GM12872 (cell line): Measurements from ENCODE around the gene ADSS1.

Experiments used
- TF ChIP-seq, protein P1 (sequence below): IDR thresholded peaks from 3 replicates; pipeline ENCODE4 v1.5.1; 2011; ENCODE audit warnings: low read depth, mild to moderate bottlenecking, low read length, moderate library complexity; ENCODE audit not compliant: insufficient read depth

ADSS1 gene

DNA sequence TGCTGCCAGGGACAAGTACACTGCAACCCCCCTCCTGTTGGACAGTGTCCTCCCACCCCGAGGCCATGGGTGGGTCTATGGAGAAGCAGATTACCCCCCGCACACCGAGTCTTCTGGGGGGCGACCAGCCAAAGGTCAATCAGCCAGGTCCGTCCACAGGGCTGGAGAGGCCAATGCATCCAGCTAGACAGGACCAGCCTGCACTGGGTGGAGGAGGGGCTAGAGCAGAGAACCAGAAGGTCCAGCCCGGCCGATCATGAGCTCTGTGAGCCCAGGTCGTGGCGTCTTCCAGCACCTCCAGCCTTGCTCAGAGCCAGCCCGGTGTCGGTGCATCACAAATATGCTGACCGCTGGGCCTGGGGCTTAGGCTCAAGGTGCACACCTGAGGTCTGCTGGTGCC is 8.2 kb upstream of the ADSS1 start:
- TF ChIP-seq, protein P1, sequence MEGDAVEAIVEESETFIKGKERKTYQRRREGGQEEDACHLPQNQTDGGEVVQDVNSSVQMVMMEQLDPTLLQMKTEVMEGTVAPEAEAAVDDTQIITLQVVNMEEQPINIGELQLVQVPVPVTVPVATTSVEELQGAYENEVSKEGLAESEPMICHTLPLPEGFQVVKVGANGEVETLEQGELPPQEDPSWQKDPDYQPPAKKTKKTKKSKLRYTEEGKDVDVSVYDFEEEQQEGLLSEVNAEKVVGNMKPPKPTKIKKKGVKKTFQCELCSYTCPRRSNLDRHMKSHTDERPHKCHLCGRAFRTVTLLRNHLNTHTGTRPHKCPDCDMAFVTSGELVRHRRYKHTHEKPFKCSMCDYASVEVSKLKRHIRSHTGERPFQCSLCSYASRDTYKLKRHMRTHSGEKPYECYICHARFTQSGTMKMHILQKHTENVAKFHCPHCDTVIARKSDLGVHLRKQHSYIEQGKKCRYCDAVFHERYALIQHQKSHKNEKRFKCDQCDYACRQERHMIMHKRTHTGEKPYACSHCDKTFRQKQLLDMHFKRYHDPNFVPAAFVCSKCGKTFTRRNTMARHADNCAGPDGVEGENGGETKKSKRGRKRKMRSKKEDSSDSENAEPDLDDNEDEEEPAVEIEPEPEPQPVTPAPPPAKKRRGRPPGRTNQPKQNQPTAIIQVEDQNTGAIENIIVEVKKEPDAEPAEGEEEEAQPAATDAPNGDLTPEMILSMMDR = no peak

GRCh38 chr14:104717137-104717536 is 6.9 kb upstream of the ADSS1 start:
- TF ChIP-seq, protein P1 = no peak

DNA sequence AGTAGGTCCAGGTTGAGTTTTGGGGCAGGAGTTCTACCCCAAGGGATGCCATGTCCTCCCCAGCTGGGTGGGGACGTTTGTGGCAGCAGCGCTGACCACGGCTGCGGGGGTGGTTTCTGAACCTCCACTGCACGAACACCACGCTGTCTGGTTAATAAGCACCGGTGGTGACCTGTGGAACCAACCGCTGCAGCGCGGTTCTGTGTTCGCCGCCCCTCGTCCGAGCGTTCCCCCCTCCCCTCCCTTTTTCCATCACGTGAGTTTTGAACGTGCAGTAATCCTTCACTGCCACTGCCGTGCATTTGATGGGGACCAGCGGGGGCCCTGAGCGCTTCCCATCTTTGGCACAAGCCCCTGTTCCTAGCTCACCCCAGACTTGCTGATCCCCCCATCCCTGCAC is 6.4 kb upstream of the ADSS1 start:
- TF ChIP-seq, protein P1 = no peak

- TF ChIP-seq, protein P1 = no peak
Measured at GRCh38 chr14:104718147-104718546, 5.9 kb upstream of the ADSS1 start.

GRCh38 chr14:104718871-104719270 is 5.2 kb upstream of the ADSS1 start:
- TF ChIP-seq, protein P1 = no peak

- TF ChIP-seq, protein P1 = no peak
Measured at GRCh38 chr14:104719343-104719742, 4.7 kb upstream of the ADSS1 start.

GRCh38 chr14:104721505-104722431 is 2.3 kb upstream of the ADSS1 start:
- TF ChIP-seq, protein P1 = no peak
